Measurements from ENCODE around the gene SUN5.
"Not testable (repeated sequence)": the region's sequence is repeated elsewhere in the genome, so short reads cannot be mapped to it uniquely, and the experiment has no call there.

Gene SUN5
- 0 to 0.07 (median 0) reads per million in 18 experiments for total RNA-seq

- DNase-seq, result no peak
Measured at GRCh38 chr20:33004141-33004751, at the start of gene SUN5. Gene SUN5 (minus strand): TSS chr20:33004433. CDS start chr20:33004340, 93 bp downstream.

GRCh38 chr20:33053291-33054106, 49.3 kb upstream of the SUN5 start, which contains the start of gene BPIFB3:
Gene BPIFB3 (plus strand): TSS chr20:33053903. CDS start chr20:33055436, 1,533 bp downstream.
- DNase-seq, result no peak

GRCh38 chr20:33051333-33051732, 47.1 kb upstream of the SUN5 start:
- no peak for DNase-seq

GRCh38 chr20:33046412-33046811, 42.2 kb upstream of the SUN5 start:
- DNase-seq, result no peak

GRCh38 chr20:33045129-33045721, 41.0 kb upstream of the SUN5 start:
- not testable (repeated sequence) for DNase-seq

GRCh38 chr20:33043731-33044181, 39.5 kb upstream of the SUN5 start:
- DNase-seq, result no peak

GRCh38 chr20:33042983-33043730, 38.9 kb upstream of the SUN5 start:
- DNase-seq, result no peak

GRCh38 chr20:33042430-33042829, 38.2 kb upstream of the SUN5 start:
- DNase-seq, result no peak

- DNase-seq, result no peak
Measured at GRCh38 chr20:33038243-33038642, 34.0 kb upstream of the SUN5 start.

- no peak for DNase-seq
Measured at GRCh38 chr20:33037456-33037855, 33.2 kb upstream of the SUN5 start.

- DNase-seq, result no peak
Measured at GRCh38 chr20:33034901-33035492, 30.8 kb upstream of the SUN5 start.

GRCh38 chr20:33034115-33034514, 29.9 kb upstream of the SUN5 start:
- DNase-seq, result no peak

GRCh38 chr20:33033381-33033780, 29.1 kb upstream of the SUN5 start:
- DNase-seq, result no peak

GRCh38 chr20:33032555-33032954, 28.3 kb upstream of the SUN5 start:
- no peak for DNase-seq

GRCh38 chr20:33031531-33031930, 27.3 kb upstream of the SUN5 start, which contains the start of gene BPIFB6:
Gene BPIFB6 (plus strand): TSS chr20:33031648. CDS start chr20:33031648, 0 bp downstream.
- no peak for DNase-seq

GRCh38 chr20:33030569-33030968, 26.3 kb upstream of the SUN5 start:
- DNase-seq, result no peak

GRCh38 chr20:33030076-33030475, 25.8 kb upstream of the SUN5 start:
- no peak for DNase-seq

- no peak for DNase-seq
Measured at GRCh38 chr20:33028875-33029274, 24.6 kb upstream of the SUN5 start.

- DNase-seq, result no peak
Measured at GRCh38 chr20:33027769-33028751, 23.8 kb upstream of the SUN5 start.

GRCh38 chr20:33026779-33027759, 22.8 kb upstream of the SUN5 start:
- no peak for DNase-seq
